ENCODE results near the gene B4GALT3.

Gene B4GALT3

GRCh38 chr1:161192476-161193465 lies 15.5 kb upstream of the B4GALT3 start:
- no peak for DNase-seq (ENCODE audit: extremely low read depth, low read depth)
- H3K4me3 ChIP-seq (replicated peaks; ENCODE audit: low read depth, low read length), result no peak overlapping the region

GRCh38 chr1:161191971-161192370 lies 14.7 kb upstream of the B4GALT3 start:
- H3K4me3 ChIP-seq (replicated peaks; ENCODE audit: low read depth, low read length), result no peak overlapping the region
- no peak for TF ChIP-seq CTCF (IDR thresholded peaks at IDR 0.05; ENCODE audit: low read depth, low read length, missing control alignments)
- DNase-seq (ENCODE audit: extremely low read depth, low read depth), result no peak

More at GRCh38 chr1:161192476-161193465, 15.5 kb upstream of the B4GALT3 start:
- peak; percentile 95 for TF ChIP-seq CTCF (IDR thresholded peaks at IDR 0.05; ENCODE audit: low read depth, low read length, missing control alignments)

- no peak for DNase-seq (ENCODE audit: extremely low read depth, low read depth)
- TF ChIP-seq CTCF (IDR thresholded peaks at IDR 0.05; ENCODE audit: low read depth, low read length, missing control alignments), result no peak
Observed at GRCh38 chr1:161190962-161191521, 13.7 kb upstream of the B4GALT3 start.

GRCh38 chr1:161189036-161189435 lies 11.7 kb upstream of the B4GALT3 start:
- no peak overlapping the region for H3K4me3 ChIP-seq (replicated peaks; ENCODE audit: low read depth, low read length)
- no peak for TF ChIP-seq CTCF (IDR thresholded peaks at IDR 0.05; ENCODE audit: low read depth, low read length, missing control alignments)
- DNase-seq (ENCODE audit: extremely low read depth, low read depth), result no peak

More at GRCh38 chr1:161190962-161191521, 13.7 kb upstream of the B4GALT3 start:
- no peak overlapping the region for H3K4me3 ChIP-seq (replicated peaks; ENCODE audit: low read depth, low read length)

GRCh38 chr1:161188381-161188780 lies 11.1 kb upstream of the B4GALT3 start:
- no peak for DNase-seq (ENCODE audit: extremely low read depth, low read depth)
- no peak overlapping the region for H3K4me3 ChIP-seq (replicated peaks; ENCODE audit: low read depth, low read length)
- TF ChIP-seq CTCF (IDR thresholded peaks at IDR 0.05; ENCODE audit: low read depth, low read length, missing control alignments), result no peak

- no peak for TF ChIP-seq CTCF (IDR thresholded peaks at IDR 0.05; ENCODE audit: low read depth, low read length, missing control alignments)
- no peak for DNase-seq (ENCODE audit: extremely low read depth, low read depth)
- no peak overlapping the region for H3K4me3 ChIP-seq (replicated peaks; ENCODE audit: low read depth, low read length)
Observed at GRCh38 chr1:161187311-161187710, 10.0 kb upstream of the B4GALT3 start.
